Left forelimb (tissue), 1 donor: ENCODE measurements around the gene SDC4.
"Not testable (repeated sequence)": the region's sequence is repeated elsewhere in the genome, so short reads cannot be mapped to it uniquely, and the experiment has no call there.

ENCODE experiments used
- DNase-seq: peaks from one replicate; pipeline ENCODE4 v3.0.0-alpha.2; 2018; ENCODE audit warnings: low spot score

The SDC4 gene

GRCh38 chr20:45363611-45364492 is 15.6 kb upstream of the SDC4 start:
- DNase-seq = no peak

- DNase-seq = peak; percentile 99
These were observed 14.8 kb upstream of the SDC4 start, which contains the start of gene SYS1 for GRCh38 chr20:45362804-45363610. Gene SYS1, plus strand, starts transcription at chr20:45363156. Its CDS starts 376 bp downstream, at chr20:45363532.

DNA sequence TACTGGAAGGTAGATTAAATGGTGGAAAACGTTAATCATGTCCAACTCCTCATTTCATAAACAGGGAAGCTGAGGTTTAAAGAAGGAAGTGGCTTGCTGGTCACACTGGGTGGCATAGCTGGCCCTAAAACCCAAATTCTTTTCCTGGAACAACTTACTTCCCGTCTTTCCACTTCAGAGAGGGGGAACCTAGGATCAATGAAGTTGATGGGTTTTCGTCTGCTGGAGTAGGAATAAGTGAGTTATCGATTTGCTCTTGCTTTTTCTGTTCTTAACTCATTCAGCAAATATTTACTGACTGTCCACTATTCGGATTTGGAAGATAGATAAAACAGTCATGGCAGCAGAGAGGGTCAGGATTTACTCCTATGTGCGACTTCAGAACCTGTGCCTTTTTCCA is 13.6 kb upstream of the SDC4 start:
- peak; percentile 6 for DNase-seq

GRCh38 chr20:45359406-45360148 is 11.4 kb upstream of the SDC4 start:
- DNase-seq = no peak

DNA sequence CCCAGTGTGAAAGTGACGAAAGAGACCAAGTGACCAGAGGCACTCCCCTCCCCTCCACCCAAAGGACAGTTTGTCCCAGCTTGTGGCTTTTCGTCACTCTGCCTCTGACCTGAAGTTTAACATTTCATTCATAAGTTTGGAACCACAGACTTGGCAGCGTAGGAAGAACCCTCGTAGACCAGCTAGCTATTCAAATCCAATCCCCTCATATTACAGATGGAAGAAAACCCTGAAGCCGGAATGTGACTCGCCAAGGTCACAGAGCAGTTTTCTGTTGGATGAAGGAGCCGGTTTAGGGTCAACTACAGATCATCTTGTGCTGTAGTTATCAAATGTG is 10.8 kb upstream of the SDC4 start:
- DNase-seq = no peak

DNA sequence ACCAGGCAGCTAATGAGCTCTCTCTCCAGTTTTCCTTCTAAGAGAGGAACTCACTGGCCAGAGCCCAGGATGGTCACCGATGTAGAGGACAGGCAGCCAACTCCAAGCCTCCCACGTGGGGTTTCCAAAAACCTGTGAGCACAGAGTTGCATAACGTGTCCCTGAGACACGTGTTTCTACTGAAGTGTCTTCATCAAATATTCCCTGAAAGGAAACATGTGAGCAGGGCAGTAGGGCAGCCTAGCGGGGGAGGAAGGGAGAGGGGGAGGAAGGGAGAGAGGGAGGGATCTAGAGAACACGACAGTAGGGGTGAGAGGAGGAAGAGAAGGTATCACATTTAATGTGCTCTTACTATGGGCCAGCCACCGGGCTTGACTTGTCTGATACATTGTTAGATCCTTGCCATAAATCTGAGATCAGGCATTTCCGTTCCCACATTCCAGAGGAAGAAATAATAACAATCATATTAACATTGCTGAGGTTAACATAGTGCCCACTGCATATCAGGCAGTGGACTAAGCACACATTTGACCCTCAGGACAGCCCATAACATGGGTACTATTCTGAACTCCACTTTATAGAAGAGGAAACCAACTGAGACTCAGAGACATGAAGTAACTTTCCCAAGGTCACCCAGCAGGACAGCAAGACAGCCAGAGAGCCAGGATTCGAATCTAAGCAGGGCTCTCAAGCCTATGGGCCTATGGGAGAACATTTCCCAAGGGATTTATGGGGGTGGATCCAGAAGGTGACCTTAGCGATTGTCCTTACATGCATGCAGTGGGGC is 10.3 kb upstream of the SDC4 start:
- DNase-seq = no peak

DNA sequence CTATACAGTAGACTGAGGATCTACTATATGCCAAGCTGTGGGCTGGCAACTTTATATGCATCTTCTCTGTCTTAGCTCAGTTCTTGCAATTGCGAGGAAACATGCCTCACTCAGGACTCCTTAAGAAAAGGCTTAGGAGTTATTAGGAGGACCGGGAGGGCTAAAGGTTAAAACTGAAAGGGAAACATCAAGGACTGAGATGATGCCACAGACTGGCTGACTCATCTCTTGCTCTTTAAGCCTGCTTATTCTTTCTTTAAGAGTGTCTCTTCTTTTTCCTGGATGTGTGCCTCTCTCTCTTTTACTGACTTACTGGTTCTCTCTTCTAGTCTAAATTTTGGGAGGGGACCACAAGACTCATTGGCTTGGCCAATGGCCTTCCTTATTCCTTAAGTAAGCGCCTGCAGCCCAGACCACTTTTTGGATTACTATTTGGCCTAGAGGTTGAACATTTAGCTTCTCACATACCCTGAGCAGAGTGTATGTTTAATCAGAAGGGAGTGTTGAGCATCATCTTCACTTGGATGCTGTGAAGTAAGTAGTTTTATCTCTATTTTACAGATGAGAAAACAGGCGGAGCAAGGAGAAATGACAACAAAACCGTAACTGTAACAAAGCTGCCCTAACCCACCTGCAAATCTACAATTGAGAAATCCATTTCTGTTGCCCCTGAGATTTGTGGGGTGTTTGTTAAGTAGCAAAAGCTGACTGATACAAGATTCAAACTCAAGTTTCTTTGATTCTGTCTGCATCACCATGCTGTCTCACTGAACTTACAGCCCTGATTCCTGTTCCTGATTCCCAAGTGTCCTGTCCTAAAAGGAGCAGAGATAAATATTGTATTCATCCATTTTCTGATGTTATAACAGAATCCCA is 7.2 kb upstream of the SDC4 start:
- no peak for DNase-seq

- DNase-seq = no peak
These were observed 6.4 kb upstream of the SDC4 start for GRCh38 chr20:45354423-45355208.

DNA sequence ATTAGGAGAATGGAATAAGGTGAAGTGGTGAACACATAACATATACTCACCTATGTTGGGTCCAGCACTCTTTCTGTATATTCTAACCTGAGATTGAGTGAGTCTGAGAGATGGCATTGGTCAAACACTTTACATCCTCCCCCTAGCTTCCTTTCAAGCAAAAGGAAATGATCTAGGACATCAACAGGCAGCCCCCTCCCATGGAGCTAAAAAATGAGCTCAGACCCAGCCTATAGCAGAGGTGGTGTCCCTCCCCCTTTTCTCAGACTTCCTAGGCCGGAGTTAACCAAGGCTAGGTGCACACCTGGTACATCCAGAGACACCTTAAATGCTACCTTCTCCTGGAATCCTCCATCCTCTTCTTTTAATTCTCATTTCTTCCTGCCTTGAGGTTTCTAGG is 5.5 kb upstream of the SDC4 start:
- no peak for DNase-seq

- no peak for DNase-seq
These were observed 4.5 kb upstream of the SDC4 start for GRCh38 chr20:45352729-45353128.

- DNase-seq = not testable (repeated sequence)
These were observed 2.6 kb upstream of the SDC4 start for GRCh38 chr20:45350795-45351194.

DNA sequence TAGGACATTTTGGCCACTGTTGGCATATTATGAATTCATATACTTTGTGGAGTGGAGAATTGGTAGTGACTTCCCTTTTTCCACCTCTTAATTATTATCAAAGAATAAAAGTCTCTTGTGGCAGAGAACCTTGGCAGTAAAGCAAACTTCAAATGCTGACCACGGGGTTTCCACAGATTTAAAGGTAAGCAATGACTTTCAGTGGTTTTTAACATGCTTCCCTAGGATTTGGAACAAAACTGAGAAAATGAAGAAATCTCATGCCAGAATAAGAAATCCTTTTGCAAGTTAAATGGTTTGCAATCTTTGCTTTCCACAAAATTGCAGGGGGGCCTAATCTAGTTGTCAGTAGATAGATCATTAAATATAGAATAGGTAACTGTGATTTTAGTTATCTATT is 2.0 kb upstream of the SDC4 start:
- DNase-seq = no peak

DNA sequence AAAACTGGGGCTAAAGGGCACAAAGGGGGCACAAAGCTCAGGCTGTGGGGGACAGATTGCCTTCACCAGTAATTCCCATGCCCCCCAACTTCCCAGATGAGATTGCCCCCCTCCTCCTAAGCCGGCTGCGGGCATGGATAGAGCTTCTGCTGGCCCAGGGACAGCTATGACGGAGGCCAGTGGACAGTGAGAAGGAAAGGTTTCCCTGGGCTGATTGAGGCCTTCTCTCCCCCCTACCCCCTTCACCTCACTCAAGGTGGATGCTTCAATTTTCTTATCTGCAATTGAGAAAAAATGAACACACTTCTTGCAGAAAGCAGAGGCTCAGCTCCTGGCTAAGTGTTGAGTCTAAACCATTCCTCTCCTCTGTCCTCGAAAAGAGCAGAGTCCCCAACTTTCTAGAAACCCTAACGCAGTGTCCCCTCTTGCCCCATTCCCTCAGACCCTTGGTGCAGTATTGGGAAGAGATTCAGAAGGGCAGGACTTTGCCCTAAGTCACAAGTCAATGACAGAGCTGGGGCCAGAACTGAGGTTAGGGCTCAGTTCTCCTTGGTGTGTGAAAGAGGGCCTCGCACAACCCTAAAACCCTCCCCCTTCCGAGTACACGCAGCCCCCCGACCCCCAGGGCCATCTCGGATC is 808 bp downstream of the SDC4 start:
- DNase-seq = no peak

DNA sequence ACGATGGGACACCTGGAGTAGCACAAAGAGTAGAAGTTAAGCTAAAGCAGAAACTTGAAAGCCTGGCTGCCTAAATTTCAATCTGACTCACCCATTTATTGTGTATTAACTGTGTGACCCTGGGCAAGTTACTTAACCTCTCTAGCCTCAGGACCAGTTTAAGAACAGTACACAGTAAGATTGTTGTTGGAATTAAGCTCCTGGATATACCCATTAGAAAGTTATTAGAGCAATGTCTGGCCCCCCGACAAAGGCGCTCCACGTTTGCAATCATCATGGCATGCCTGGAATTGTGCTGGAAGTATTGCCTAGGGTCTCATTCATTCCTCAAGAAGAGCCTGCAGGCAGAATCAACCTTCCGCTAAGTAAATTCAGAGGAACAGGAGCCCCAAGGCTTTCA is 1.4 kb downstream of the SDC4 start:
- DNase-seq = no peak

- no peak for DNase-seq
These were observed 1.9 kb downstream of the SDC4 start for GRCh38 chr20:45346291-45346718.

GRCh38 chr20:45345104-45345936 is 2.9 kb downstream of the SDC4 start:
- no peak for DNase-seq

GRCh38 chr20:45344168-45344860 is 3.9 kb downstream of the SDC4 start:
- no peak for DNase-seq
